H1 (cell line): Measurements from ENCODE around the gene RAP1GAP. TPM values are rescaled to one million over a fixed set of nuclear protein-coding genes. Genes with fewer than 3 reads are reported as not detected.

Experiments used
- polyA plus RNA-seq, 7 experiments: library from polyadenylated mRNA; depleted of rRNA in 3 of 7; stranded (reverse) in 5 of 7; unstranded in 2 of 7; fragments of >200 nt in 5 of 7; fragments of 200-250 nt in 2 of 7; gene quantifications; 1 replicate in 5 of 7; 2 replicates in 1 of 7; 4 replicates in 1 of 7; pipeline versions ENCODE4 v1.2.1 to v1.2.3, GENCODE V29; 2011 to 2013; ENCODE audit warnings: missing spikeins in 2 of 7, mixed read lengths in 2 of 7
- total RNA-seq: library from RNA; stranded (reverse); fragmentation: NEBNext Ultra II Directional; extraction: Animal tissue kit (Norgen Biotek cat#: 25700); gene quantifications from 2 replicates; pipeline ENCODE4 v1.2.1, GENCODE V29; 2021
- TF ChIP-seq, protein P1 (sequence below): fragments of 300-600 bp; sonication (generic); IDR thresholded peaks from 2 replicates; pipeline ENCODE4 v1.7.1; 2012; ENCODE audit warnings: low read length, moderate library complexity, mild to moderate bottlenecking, inconsistent platforms; ENCODE audit not compliant: insufficient replicate concordance

Gene RAP1GAP
- total and polyA plus RNA-seq, 2 of the 8 experiments (the other 6 are each of a cell fraction or from before 2014, with no cell fraction given): 8.4 TPM

DNA sequence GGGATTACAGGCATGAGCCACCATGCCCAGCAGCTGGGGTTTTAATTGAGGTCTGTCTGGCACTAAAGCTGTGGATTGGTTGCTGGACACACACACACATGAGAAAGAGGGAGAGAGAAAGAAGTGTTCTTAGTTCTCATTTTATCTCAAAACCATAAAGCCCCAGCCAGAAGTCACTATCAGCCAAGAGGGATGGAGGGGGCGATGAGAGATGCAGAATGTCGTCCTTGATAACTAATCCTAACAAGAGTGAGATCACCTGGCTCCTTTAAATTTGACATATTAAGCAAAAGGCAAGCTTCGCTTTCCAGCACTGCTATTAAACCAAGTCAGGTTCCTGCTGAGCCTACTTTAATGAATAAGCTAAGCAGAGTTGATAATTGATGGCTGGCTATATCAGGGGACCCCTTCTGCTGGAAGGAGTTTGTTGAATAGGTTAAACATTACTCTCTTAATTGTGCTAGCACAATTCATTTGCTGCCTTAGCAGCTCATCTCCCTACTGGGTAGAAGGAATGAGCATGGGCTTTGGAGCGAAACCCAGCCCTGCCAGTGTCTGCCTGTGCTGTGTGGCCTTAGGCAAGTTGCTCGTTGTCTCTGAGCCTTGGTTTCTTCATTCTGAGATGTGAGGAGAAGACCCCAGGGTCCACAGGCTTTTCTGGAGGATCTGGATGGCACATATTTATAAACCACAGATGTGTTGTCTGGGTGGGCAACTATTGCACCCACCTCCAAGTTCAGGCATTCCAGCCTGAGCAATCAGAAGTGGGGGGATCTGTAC lies 109.2 kb downstream of the RAP1GAP start (continued):
- TF ChIP-seq, protein P1, sequence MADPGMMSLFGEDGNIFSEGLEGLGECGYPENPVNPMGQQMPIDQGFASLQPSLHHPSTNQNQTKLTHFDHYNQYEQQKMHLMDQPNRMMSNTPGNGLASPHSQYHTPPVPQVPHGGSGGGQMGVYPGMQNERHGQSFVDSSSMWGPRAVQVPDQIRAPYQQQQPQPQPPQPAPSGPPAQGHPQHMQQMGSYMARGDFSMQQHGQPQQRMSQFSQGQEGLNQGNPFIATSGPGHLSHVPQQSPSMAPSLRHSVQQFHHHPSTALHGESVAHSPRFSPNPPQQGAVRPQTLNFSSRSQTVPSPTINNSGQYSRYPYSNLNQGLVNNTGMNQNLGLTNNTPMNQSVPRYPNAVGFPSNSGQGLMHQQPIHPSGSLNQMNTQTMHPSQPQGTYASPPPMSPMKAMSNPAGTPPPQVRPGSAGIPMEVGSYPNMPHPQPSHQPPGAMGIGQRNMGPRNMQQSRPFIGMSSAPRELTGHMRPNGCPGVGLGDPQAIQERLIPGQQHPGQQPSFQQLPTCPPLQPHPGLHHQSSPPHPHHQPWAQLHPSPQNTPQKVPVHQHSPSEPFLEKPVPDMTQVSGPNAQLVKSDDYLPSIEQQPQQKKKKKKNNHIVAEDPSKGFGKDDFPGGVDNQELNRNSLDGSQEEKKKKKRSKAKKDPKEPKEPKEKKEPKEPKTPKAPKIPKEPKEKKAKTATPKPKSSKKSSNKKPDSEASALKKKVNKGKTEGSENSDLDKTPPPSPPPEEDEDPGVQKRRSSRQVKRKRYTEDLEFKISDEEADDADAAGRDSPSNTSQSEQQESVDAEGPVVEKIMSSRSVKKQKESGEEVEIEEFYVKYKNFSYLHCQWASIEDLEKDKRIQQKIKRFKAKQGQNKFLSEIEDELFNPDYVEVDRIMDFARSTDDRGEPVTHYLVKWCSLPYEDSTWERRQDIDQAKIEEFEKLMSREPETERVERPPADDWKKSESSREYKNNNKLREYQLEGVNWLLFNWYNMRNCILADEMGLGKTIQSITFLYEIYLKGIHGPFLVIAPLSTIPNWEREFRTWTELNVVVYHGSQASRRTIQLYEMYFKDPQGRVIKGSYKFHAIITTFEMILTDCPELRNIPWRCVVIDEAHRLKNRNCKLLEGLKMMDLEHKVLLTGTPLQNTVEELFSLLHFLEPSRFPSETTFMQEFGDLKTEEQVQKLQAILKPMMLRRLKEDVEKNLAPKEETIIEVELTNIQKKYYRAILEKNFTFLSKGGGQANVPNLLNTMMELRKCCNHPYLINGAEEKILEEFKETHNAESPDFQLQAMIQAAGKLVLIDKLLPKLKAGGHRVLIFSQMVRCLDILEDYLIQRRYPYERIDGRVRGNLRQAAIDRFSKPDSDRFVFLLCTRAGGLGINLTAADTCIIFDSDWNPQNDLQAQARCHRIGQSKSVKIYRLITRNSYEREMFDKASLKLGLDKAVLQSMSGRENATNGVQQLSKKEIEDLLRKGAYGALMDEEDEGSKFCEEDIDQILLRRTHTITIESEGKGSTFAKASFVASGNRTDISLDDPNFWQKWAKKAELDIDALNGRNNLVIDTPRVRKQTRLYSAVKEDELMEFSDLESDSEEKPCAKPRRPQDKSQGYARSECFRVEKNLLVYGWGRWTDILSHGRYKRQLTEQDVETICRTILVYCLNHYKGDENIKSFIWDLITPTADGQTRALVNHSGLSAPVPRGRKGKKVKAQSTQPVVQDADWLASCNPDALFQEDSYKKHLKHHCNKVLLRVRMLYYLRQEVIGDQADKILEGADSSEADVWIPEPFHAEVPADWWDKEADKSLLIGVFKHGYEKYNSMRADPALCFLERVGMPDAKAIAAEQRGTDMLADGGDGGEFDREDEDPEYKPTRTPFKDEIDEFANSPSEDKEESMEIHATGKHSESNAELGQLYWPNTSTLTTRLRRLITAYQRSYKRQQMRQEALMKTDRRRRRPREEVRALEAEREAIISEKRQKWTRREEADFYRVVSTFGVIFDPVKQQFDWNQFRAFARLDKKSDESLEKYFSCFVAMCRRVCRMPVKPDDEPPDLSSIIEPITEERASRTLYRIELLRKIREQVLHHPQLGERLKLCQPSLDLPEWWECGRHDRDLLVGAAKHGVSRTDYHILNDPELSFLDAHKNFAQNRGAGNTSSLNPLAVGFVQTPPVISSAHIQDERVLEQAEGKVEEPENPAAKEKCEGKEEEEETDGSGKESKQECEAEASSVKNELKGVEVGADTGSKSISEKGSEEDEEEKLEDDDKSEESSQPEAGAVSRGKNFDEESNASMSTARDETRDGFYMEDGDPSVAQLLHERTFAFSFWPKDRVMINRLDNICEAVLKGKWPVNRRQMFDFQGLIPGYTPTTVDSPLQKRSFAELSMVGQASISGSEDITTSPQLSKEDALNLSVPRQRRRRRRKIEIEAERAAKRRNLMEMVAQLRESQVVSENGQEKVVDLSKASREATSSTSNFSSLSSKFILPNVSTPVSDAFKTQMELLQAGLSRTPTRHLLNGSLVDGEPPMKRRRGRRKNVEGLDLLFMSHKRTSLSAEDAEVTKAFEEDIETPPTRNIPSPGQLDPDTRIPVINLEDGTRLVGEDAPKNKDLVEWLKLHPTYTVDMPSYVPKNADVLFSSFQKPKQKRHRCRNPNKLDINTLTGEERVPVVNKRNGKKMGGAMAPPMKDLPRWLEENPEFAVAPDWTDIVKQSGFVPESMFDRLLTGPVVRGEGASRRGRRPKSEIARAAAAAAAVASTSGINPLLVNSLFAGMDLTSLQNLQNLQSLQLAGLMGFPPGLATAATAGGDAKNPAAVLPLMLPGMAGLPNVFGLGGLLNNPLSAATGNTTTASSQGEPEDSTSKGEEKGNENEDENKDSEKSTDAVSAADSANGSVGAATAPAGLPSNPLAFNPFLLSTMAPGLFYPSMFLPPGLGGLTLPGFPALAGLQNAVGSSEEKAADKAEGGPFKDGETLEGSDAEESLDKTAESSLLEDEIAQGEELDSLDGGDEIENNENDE: no peak
